ENCODE measurements around the gene ABHD3.

DNA sequence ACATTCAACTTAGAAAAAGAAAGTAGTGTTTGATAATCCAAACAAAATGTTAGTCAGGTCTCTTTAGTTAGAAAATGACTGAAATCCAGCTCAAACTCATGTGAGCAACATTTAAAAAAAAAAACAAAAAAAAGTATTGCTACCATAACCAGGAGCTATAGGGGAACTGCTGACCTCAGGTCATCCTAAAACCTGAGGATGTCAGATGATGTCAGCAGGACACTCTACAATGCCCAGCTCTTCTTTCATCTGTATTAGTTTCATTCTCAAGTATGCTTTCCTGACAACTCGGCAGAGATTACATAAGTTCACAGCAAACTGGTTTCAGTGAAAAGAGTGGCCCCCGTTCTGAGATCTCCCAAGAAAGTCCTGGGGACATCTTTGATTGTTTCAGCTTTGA, 99.9 kb downstream of the ABHD3 start:
- TF ChIP-seq, protein P1, sequence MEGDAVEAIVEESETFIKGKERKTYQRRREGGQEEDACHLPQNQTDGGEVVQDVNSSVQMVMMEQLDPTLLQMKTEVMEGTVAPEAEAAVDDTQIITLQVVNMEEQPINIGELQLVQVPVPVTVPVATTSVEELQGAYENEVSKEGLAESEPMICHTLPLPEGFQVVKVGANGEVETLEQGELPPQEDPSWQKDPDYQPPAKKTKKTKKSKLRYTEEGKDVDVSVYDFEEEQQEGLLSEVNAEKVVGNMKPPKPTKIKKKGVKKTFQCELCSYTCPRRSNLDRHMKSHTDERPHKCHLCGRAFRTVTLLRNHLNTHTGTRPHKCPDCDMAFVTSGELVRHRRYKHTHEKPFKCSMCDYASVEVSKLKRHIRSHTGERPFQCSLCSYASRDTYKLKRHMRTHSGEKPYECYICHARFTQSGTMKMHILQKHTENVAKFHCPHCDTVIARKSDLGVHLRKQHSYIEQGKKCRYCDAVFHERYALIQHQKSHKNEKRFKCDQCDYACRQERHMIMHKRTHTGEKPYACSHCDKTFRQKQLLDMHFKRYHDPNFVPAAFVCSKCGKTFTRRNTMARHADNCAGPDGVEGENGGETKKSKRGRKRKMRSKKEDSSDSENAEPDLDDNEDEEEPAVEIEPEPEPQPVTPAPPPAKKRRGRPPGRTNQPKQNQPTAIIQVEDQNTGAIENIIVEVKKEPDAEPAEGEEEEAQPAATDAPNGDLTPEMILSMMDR (IDR thresholded peaks at IDR 0.05), result no peak
- TF ChIP-seq POLR2A (IDR thresholded peaks at IDR 0.05) (no peak), POLR2AphosphoS5 (IDR thresholded peaks at IDR 0.05; ENCODE audit: insufficient read depth in 1 of 2, low read depth in 1 of 2) (no peak)

Data from vagina (tissue), 2 donors.